Upper lobe of right lung (tissue), 1 donor: Measurements from ENCODE around the gene NFASC. TPM values are rescaled to one million over a fixed set of nuclear protein-coding genes. Genes with fewer than 3 reads are reported as not detected.

Source experiments
- ATAC-seq: fragments of 200-7000 bp; cut with Tn5 transposase; one replicate; pipeline ENCODE4 v1.9.1; 2020; ENCODE audit warnings: mild to moderate bottlenecking, moderate library complexity
- DNase-seq: peaks from one replicate; pipeline ENCODE4 v3.0.0-alpha.2; 2020
- H3K27ac ChIP-seq: fragments of 200-600 bp; one replicate; pipeline ENCODE4 v1.8.0; 2022
- H3K27me3 ChIP-seq: fragments of 200-600 bp; one replicate; pipeline ENCODE4 v1.8.0; 2022; ENCODE audit warnings: mild to moderate bottlenecking
- H3K36me3 ChIP-seq: fragments of 200-600 bp; one replicate; pipeline ENCODE4 v1.8.0; 2022
- H3K4me1 ChIP-seq: fragments of 200-600 bp; one replicate; pipeline ENCODE4 v1.8.0; 2022
- H3K4me3 ChIP-seq: fragments of 200-600 bp; one replicate; pipeline ENCODE4 v1.8.0; 2022; ENCODE audit warnings: mild to moderate bottlenecking
- H3K9me3 ChIP-seq: fragments of 200-600 bp; one replicate; pipeline ENCODE4 v1.8.0; 2022
- intact Hi-C: fragments of 100-400 bp; cut with DNase I; formaldehyde crosslinking; loops from one replicate; pipeline ENCODE4 v1.11.0; 2022
- total RNA-seq: library from RNA; stranded (reverse); fragmentation: NEBNext Ultra II Directional; extraction: Animal tissue kit (Norgen Biotek cat#: 25700); gene quantifications from one replicate; pipeline ENCODE4 v1.2.1, GENCODE V29; 2021
- TF ChIP-seq, protein P1 (sequence below): fragments of 200-600 bp; IDR thresholded peaks from one replicate; pipeline ENCODE4 v1.8.0; 2022; ENCODE audit warnings: antibody characterized with exemption
- donor health status: DM: no; HTN: yes; CAD: no; lungs with severe emphysema.

NFASC gene
- total RNA-seq, 1 donor from 2014 or later, result 24.1 TPM

- TF ChIP-seq, protein P1, sequence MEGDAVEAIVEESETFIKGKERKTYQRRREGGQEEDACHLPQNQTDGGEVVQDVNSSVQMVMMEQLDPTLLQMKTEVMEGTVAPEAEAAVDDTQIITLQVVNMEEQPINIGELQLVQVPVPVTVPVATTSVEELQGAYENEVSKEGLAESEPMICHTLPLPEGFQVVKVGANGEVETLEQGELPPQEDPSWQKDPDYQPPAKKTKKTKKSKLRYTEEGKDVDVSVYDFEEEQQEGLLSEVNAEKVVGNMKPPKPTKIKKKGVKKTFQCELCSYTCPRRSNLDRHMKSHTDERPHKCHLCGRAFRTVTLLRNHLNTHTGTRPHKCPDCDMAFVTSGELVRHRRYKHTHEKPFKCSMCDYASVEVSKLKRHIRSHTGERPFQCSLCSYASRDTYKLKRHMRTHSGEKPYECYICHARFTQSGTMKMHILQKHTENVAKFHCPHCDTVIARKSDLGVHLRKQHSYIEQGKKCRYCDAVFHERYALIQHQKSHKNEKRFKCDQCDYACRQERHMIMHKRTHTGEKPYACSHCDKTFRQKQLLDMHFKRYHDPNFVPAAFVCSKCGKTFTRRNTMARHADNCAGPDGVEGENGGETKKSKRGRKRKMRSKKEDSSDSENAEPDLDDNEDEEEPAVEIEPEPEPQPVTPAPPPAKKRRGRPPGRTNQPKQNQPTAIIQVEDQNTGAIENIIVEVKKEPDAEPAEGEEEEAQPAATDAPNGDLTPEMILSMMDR, result no peak
- Histone ChIP-seq H3K27me3 (no peaks in the 10 kb centered on the region), H3K9me3 (no peaks in the 10 kb centered on the region), H3K4me1 (no peaks in the 10 kb centered on the region), H3K36me3 (no peaks in the 10 kb centered on the region), H3K27ac (no peak overlapping the region), H3K4me3 (no peak overlapping the region)
- intact Hi-C loops, result loop anchor here (10.0 kb wide), 1 partner anchor 87 kb away; no protein-coding TSS in a partner anchor
- DNase-seq (no peak), ATAC-seq (no peak)
Observed at GRCh38 chr1:204977318-204977717, 106.7 kb downstream of the NFASC start.

DNA sequence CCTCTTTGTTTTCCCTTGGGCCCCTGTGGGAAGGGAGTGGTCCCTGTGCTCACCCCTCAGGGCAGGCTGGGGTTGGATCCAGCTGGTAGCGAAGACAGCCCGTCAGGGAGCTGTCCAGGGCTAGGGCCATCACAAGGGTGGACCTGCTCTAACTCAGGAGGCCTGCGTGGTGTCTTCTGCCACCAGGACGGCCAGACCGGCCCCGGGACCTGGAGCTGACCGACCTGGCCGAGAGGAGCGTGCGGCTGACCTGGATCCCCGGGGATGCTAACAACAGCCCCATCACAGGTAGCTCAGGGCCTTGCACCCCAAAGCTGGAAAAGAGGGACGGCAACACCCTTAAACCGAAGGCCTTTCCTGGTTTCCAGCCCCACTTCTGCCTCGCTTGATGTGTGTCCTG, 108.1 kb downstream of the NFASC start:
- DNase-seq (no peak), ATAC-seq (no peak)
- Histone ChIP-seq H3K4me3 (no peak overlapping the region), H3K36me3 (no peaks in the 10 kb centered on the region), H3K27me3 (no peaks in the 10 kb centered on the region), H3K9me3 (no peaks in the 10 kb centered on the region), H3K4me1 (no peaks in the 10 kb centered on the region), H3K27ac (no peak overlapping the region)
- intact Hi-C loops, result loop anchor here (10.0 kb wide), 1 partner anchor 86 kb away; no protein-coding TSS in a partner anchor
- TF ChIP-seq, protein P1, result no peak

GRCh38 chr1:204979306-204979705, 108.6 kb downstream of the NFASC start:
- ATAC-seq (no peak), DNase-seq (no peak)
- TF ChIP-seq, protein P1, result no peak
- Histone ChIP-seq H3K4me1 (no peaks in the 10 kb centered on the region), H3K27ac (no peak overlapping the region), H3K9me3 (no peaks in the 10 kb centered on the region), H3K27me3 (no peaks in the 10 kb centered on the region), H3K4me3 (no peak overlapping the region), H3K36me3 (no peaks in the 10 kb centered on the region)
- intact Hi-C loops, result loop anchor here (10.0 kb wide), 1 partner anchor 85 kb away; no protein-coding TSS in a partner anchor

GRCh38 chr1:204979891-204980649, 109.4 kb downstream of the NFASC start:
- ATAC-seq (no peak), DNase-seq (no peak)
- Histone ChIP-seq H3K4me1 (no peaks in the 10 kb centered on the region), H3K9me3 (no peaks in the 10 kb centered on the region), H3K27ac (no peak overlapping the region), H3K36me3 (no peaks in the 10 kb centered on the region), H3K27me3 (no peaks in the 10 kb centered on the region), H3K4me3 (no peak overlapping the region)
- intact Hi-C loops, result loop anchor here (10.0 kb wide), 1 partner anchor 85 kb away; no protein-coding TSS in a partner anchor
- TF ChIP-seq, protein P1, result no peak

GRCh38 chr1:204980840-204981405, 110.3 kb downstream of the NFASC start:
- TF ChIP-seq, protein P1, result no peak
- H3K9me3 ChIP-seq, result no peaks in the 10 kb centered on the region
- DNase-seq (no peak), ATAC-seq (no peak)
- intact Hi-C loops, result no loop called here
- no peak overlapping the region for H3K4me3 ChIP-seq
- H3K27ac ChIP-seq, result no peak overlapping the region
- no peaks in the 10 kb centered on the region for H3K4me1 ChIP-seq
- H3K36me3 ChIP-seq, result no peaks in the 10 kb centered on the region
- no peaks in the 10 kb centered on the region for H3K27me3 ChIP-seq
